GM21619 (cell line): ENCODE results near the gene MATCAP1.

Experiments used
- ATAC-seq: cut with Tn5 transposase; IDR thresholded peaks from one replicate; pipeline ENCODE4 v1.9.1; 2021; ENCODE audit not compliant: unreplicated experiment

Gene MATCAP1

GRCh38 chr16:67158637-67159600, 24.8 kb downstream of the MATCAP1 start:
- peak; percentile 34 for ATAC-seq

- no peak for ATAC-seq
Observed at GRCh38 chr16:67157892-67158635, 25.7 kb downstream of the MATCAP1 start.

GRCh38 chr16:67157106-67157748, 26.5 kb downstream of the MATCAP1 start:
- ATAC-seq, result no peak

GRCh38 chr16:67156143-67156844, 27.5 kb downstream of the MATCAP1 start:
- ATAC-seq, result no peak

GRCh38 chr16:67155295-67156142, 28.2 kb downstream of the MATCAP1 start:
- ATAC-seq, result no peak

GRCh38 chr16:67154578-67155294, 29.0 kb downstream of the MATCAP1 start:
- no peak for ATAC-seq

GRCh38 chr16:67151431-67152097, 32.2 kb downstream of the MATCAP1 start:
- no peak for ATAC-seq

GRCh38 chr16:67150833-67151396, 32.8 kb downstream of the MATCAP1 start, which contains the start of gene B3GNT9:
B3GNT9 (minus strand) TSS chr16:67150998; CDS start chr16:67150485, 513 bp downstream.
- ATAC-seq, result peak; percentile 39

GRCh38 chr16:67150047-67150832, 33.5 kb downstream of the MATCAP1 start:
- peak; percentile 34 for ATAC-seq

- ATAC-seq, result no peak
Observed at GRCh38 chr16:67149276-67150046, 34.3 kb downstream of the MATCAP1 start.

GRCh38 chr16:67148656-67149275, 35.0 kb downstream of the MATCAP1 start:
- ATAC-seq, result no peak

- no peak for ATAC-seq
Observed at GRCh38 chr16:67148221-67148620, 35.5 kb downstream of the MATCAP1 start.

GRCh38 chr16:67147437-67148140, 36.2 kb downstream of the MATCAP1 start:
- ATAC-seq, result no peak

GRCh38 chr16:67146523-67147357, 37.0 kb downstream of the MATCAP1 start:
- no peak for ATAC-seq

GRCh38 chr16:67145746-67146145, 38.0 kb downstream of the MATCAP1 start:
- no peak for ATAC-seq
